Stimulated activated CD4-positive, alpha-beta T cell treated with anti-CD3 and anti-CD28 coated beads, TNF-alpha, amount 100 ng/mL, for 24 hours (primary cell): Measurements from ENCODE around the gene EIF5.
"Not testable (repeated sequence)": the region's sequence is repeated elsewhere in the genome, so short reads cannot be mapped to it uniquely, and the experiment has no call there.

Source experiments
- DNase-seq, 3 experiments: peaks; one replicate each; pipeline ENCODE4 v3.0.0-alpha.2; 2020; ENCODE audit warnings: low read depth in 3 of 3

The EIF5 gene

GRCh38 chr14:103336191-103336590 lies 2.2 kb downstream of the EIF5 start:
- DNase-seq, result no peak

DNA sequence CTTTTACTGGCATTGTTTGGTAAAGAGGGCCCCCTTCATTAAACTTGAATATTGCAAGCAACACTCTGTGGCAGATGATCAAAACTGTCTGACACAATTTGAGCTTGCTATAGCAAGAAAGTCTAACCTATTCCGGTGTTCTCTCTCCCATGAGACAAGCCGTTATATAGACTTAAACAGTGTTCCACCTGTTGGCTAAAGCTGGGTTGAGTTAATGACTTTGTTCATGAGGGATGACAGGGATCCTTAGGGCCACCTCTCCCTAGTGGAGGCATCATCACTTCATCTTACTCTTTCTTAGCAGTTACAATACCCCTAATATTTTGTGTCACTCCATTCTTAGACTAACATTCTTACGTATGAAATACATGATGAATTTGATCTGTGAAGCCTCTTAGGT lies 3.8 kb downstream of the EIF5 start:
- DNase-seq, result no peak

DNA sequence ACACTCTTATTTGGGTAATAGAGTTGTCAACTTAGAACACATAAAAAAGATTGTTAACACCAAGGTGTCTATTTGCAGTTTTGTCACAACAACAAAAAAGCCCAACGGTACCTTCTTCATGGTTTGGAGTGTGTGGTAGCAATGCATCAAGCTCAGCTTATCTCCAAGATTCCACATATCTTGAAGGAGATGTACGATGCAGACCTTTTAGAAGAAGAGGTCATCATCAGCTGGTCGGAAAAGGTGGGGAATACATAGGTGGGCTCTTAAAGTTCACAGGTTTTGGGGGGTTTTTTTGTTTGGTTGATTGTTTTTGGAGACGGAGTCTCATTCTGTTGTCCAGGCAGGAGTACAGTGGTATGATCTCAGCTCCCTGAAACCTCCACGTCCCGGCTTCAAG lies 5.5 kb downstream of the EIF5 start:
- DNase-seq, result no peak

DNA sequence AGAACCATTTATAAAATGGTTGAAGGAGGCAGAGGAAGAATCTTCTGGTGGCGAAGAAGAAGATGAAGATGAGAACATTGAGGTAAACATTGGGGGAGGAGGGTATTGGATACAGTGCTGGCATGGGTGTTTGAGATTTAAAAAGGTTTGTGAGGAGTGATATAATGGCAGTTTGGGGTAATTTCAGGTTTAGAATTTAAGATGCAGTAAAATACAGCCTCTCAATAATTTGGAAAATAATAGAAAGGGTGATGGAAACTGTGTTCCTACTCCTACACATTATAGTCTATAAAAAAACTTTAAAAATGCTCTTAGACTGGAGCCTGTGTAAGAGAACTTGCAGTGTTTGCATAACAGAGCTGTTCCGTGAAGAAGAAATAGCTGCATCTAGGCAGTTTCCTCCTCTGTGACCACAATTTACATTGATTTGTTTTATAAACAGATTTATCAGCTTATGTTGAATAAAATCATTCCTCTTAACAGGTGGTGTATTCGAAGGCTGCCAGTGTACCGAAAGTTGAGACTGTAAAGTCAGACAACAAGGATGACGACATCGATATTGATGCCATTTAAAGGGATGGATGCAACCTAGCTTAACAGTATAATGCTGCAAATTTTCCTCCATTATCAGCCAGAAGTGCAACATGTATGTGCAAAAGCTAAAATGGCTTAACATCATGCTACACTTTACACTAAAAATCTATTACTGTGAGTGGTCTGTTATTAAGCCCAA lies 6.6 kb downstream of the EIF5 start:
- DNase-seq, result no peak

GRCh38 chr14:103341250-103342129 lies 7.5 kb downstream of the EIF5 start:
- DNase-seq, result no peak

GRCh38 chr14:103343164-103343879 lies 9.3 kb downstream of the EIF5 start:
- DNase-seq, result no peak

DNA sequence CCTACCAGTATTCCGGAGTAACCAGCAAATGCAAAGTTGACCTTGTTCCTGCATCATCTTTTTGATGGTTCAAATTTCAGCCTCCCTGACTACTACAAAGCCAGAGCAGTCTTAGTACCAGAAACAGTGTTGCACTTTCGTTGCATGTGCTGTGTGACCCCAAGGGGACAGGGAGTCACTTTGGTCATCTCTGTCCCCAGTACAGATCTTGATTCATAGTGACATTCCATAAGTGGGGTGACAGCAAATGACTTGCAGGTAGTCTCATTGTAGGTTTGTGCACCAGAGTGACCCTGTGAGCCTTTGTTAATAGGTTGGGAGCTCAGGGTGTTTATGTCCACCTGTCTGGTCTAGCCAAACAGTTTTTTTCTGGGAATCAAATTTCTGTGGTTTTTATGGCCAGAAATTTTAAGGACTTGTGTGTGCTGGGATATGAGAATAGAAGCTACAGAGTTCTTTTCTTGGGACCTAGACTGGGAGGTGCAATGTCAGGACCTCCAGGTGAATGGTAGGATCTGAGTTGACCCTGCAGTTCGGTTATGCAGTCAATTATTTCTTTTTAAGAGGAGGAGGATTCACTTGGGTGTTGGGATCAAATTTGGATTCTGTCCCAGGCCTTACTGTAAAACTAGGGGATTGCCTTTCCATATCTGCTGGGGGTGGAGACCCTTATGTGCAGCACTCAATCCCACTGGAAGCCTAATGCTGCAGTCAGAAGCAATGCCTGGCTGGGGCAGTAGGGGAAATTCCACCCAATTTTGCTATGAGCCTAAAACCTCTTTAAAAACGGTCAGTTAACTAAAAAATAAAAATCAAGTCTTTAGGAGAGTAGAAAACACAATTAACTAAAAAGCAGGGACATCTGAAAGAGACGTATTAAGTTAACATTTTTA lies 10.1 kb downstream of the EIF5 start:
- no peak for DNase-seq

DNA sequence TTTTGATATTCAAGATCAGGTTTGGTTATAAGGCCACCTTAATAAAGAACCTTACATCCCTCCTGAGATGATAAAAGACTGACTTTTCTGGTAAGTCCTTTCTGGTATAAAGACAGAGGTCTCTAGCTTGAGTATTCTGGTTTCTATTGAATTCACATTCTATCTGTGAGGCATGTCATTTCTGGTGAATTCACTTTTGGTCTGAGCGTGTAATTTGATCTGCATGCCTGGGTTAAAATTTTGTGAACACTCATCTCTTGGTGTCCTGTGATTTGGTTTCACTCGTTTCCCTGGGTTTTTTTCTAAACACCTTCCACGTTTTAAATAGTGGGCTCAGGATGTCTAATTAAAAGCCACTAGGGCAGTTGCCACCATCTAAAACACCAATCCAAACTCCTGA lies 12.2 kb downstream of the EIF5 start:
- DNase-seq, result no peak

GRCh38 chr14:103347091-103347815 lies 13.2 kb downstream of the EIF5 start:
- DNase-seq, result no peak

DNA sequence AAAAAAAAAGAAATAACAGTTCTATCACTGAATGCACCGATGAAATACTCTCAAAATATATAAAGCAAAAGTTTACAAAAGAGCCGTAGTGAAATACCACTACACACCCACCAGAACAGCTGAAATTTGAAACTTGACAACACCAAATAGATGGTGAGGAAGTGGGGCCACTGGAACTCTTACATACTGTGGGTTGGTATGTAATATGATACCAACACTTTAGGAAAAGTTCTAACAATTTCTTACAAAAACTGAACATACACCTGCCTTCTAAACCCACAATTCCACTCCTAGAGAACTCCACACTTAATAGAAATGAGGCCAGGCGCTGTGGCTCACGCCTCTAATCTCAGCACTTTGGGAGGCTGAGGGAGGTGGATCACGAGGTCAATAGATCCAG lies 14.1 kb downstream of the EIF5 start:
- DNase-seq, result no peak

- DNase-seq, result no peak
Observed at GRCh38 chr14:103349982-103350381, 15.9 kb downstream of the EIF5 start.

- no peak for DNase-seq
Observed at GRCh38 chr14:103353362-103353761, 19.3 kb downstream of the EIF5 start.

DNA sequence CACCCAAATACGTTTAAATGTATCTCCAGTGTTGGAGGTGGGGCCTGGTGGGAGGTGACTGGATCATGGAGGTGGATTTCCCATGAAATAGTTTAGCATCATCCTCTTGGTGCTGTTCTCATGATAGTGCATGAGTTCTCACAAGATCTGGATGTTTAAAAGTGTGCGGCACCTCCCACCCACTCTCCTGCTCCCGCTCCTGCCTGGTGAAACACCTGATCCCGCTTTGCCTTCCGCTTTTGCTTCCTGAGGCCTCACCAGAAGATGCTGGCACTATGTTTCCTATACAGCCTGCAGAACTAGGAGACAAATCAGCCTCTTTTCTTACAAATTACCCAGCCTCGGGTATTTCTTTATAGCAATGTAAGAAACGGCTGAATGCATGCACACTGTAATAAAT lies 20.1 kb downstream of the EIF5 start:
- DNase-seq, result no peak

DNA sequence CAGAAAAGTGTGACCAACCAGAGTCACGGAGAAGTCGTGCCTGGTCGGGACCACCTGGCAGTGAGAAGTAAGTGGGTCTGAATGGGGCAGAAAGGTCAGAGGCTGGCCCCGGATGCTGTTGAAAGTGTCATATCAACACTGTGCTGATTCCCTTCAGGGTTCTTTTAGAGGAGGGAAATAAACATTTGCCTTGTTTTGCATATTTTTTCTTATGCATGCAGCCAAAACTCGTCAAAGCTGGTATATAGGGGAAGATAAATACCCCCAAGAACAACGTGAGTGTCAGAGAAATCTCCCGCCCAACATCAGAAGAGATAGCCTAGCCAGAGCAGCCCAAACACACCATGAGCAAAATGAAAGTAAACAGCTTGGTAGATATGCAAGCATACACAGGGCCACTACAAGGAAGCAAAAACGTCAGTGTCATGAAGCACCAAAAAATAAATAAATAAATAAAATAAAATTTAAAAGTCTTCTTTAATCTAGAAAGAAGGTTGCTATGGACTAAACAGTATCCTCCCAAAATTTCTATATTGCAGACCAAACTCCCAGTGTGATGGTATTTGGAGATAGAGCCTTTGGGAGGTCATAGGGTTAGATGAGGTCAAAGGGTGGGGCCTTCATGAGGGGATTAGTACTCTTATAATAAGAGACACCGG lies 22.1 kb downstream of the EIF5 start:
- no peak for DNase-seq

- not testable (repeated sequence) for DNase-seq
Observed at GRCh38 chr14:103357552-103357951, 23.5 kb downstream of the EIF5 start.

GRCh38 chr14:103360548-103360947 lies 26.5 kb downstream of the EIF5 start:
- no peak for DNase-seq

DNA sequence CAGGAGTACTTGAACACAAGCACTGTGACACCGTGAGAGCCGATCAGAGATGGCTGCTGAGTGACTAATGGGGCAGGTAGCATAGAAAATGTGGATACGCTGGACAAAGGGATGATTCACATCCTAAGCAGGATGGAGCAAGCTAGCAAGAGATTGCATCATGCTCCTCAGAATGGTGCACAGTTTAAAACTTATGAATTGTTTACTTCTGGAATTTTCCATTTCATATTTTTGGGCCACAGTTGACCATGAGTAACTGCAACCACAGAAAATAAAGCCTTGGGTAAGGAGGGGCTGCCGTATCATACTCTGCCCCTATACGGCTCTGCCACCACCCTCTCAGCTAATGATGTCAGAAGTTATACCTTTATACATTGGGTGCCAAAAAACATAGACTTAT lies 27.8 kb downstream of the EIF5 start:
- no peak for DNase-seq

DNA sequence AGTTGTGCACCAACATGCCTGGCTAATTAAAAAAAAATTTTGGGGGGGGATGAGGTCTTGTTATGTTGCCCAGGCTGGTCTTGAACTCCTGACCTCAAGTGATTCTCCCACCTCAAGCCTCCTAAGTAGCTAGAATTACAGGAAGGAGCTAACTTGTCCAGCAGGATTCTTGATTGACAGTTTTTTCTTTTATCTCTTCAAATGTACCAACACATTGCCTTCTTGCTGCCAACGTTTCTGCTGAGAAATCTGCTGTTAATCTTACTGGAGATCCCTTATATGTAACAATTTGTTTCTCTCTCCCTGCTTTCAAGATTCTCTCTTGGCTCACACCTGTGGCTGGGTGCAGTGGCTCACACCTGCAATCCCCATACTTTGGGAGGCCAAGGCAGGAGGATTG lies 28.7 kb downstream of the EIF5 start:
- DNase-seq, result no peak

DNA sequence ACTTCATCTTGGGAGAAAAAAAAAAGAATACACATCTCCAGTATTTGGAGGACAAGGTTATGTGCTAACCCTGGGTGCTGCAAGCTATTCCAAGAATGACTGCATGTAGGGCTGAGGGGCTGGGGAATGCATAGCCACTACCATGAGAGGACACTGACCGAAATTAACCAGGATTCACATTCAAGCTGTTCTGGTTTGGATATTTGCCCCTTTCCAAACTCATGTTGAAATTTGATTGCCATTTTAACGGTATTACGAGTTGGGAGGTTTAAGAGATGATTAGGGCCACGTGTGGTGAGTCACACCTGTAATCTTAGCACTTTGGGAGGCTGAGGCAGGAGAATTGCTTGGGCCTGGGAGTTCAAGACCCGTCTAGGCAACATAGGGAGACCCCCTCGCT lies 32.7 kb downstream of the EIF5 start:
- no peak for DNase-seq

- no peak for DNase-seq
Observed at GRCh38 chr14:103367995-103368394, 34.0 kb downstream of the EIF5 start.
